Suprapubic skin (tissue), 3 donors: Measurements from ENCODE around the gene SLCO1A2.

Experiments
- POLR2A ChIP-seq, 2 donors: fragments of 450-650 bp; IDR thresholded peaks; one replicate each; pipeline ENCODE4 v1.6.1; 2017; ENCODE audit warnings: antibody characterized with exemption in 2 of 2, mild to moderate bottlenecking in 2 of 2, moderate library complexity in 2 of 2
- TF ChIP-seq, protein P1 (sequence below), 2 donors: fragments of 200-600 bp in 1 of 2; fragments of 450-650 bp in 1 of 2; sonication (generic) in 1 of 2; IDR thresholded peaks; one replicate each; pipeline ENCODE4 v1.5.1; 2016 to 2019; ENCODE audit warnings: antibody characterized with exemption in 2 of 2, mild to moderate bottlenecking in 1 of 2, moderate library complexity in 1 of 2

GRCh38 chr12:21294176-21294575 is 40.5 kb downstream of the SLCO1A2 start:
- TF ChIP-seq POLR2A (IDR thresholded peaks at IDR 0.05) = no peak
- TF ChIP-seq, protein P1, sequence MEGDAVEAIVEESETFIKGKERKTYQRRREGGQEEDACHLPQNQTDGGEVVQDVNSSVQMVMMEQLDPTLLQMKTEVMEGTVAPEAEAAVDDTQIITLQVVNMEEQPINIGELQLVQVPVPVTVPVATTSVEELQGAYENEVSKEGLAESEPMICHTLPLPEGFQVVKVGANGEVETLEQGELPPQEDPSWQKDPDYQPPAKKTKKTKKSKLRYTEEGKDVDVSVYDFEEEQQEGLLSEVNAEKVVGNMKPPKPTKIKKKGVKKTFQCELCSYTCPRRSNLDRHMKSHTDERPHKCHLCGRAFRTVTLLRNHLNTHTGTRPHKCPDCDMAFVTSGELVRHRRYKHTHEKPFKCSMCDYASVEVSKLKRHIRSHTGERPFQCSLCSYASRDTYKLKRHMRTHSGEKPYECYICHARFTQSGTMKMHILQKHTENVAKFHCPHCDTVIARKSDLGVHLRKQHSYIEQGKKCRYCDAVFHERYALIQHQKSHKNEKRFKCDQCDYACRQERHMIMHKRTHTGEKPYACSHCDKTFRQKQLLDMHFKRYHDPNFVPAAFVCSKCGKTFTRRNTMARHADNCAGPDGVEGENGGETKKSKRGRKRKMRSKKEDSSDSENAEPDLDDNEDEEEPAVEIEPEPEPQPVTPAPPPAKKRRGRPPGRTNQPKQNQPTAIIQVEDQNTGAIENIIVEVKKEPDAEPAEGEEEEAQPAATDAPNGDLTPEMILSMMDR (IDR thresholded peaks at IDR 0.05) = no peak
